ENCODE data around the gene SHOX. TPM values are rescaled to one million over a fixed set of nuclear protein-coding genes. Genes with fewer than 3 reads are reported as not detected.

The SHOX gene
- total RNA-seq, 4 donors from 2014 or later: not detected

DNA sequence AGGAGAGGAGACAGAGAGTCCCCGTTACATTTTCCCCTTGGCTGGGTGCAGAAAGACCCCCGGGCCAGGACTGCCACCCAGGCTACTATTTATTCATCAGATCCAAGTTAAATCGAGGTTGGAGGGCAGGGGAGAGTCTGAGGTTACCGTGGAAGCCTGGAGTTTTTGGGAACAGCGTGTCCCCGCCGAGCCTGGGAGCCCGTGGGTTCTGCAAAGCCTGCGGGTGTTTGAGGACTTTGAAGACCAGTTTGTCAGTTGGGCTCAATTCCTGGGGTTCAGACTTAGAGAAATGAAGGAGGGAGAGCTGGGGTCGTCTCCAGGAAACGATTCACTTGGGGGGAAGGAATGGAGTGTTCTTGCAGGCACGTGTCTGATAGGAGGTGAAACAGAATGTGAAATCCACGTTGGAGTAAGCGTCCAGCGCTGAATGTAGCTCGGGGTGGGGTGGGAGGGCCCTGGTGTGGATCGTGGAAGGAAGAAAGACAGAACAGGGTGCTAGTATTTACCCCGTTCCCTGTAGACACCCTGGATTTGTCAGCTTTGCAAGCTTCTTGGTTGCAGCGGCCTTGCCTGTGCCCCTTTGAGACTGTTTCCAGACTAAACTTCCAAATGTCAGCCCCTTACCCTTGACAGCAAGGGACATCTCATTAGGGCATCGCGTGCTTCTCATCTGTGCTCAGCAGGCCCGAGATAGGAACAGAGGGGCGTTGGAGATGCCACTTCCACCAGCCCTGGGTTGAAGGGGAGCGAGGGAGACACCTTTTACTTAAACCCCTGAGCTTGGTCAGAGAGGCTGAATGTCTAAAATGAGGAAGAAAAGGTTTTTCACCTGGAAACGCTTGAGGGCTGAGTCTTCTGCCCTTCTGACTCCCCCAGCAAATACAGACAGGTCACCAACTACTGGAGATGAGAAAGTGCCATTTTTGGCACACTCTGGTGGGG lies 2.7 kb downstream of the SHOX start:
- no peak for DNase-seq
- Histone ChIP-seq H3K27me3 (no peaks in the 10 kb centered on the region), H3K36me3 (no peaks in the 10 kb centered on the region), H3K27ac (no peak overlapping the region), H3K9me3 (no peaks in the 10 kb centered on the region), H3K4me3 (replicated peaks in 1 of 3) (no peak overlapping the region), H3K4me1 (no peaks in the 10 kb centered on the region)
- intact Hi-C loops (cut with DNase I): no loop called here
- TF ChIP-seq POLR2A (IDR thresholded peaks at IDR 0.05): no peak
- TF ChIP-seq, protein P1, sequence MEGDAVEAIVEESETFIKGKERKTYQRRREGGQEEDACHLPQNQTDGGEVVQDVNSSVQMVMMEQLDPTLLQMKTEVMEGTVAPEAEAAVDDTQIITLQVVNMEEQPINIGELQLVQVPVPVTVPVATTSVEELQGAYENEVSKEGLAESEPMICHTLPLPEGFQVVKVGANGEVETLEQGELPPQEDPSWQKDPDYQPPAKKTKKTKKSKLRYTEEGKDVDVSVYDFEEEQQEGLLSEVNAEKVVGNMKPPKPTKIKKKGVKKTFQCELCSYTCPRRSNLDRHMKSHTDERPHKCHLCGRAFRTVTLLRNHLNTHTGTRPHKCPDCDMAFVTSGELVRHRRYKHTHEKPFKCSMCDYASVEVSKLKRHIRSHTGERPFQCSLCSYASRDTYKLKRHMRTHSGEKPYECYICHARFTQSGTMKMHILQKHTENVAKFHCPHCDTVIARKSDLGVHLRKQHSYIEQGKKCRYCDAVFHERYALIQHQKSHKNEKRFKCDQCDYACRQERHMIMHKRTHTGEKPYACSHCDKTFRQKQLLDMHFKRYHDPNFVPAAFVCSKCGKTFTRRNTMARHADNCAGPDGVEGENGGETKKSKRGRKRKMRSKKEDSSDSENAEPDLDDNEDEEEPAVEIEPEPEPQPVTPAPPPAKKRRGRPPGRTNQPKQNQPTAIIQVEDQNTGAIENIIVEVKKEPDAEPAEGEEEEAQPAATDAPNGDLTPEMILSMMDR (IDR thresholded peaks at IDR 0.05): no peak
- WGBS, 2 donors: 1 to 3% methylated on average over 25 of the region's 25 CpGs

DNA sequence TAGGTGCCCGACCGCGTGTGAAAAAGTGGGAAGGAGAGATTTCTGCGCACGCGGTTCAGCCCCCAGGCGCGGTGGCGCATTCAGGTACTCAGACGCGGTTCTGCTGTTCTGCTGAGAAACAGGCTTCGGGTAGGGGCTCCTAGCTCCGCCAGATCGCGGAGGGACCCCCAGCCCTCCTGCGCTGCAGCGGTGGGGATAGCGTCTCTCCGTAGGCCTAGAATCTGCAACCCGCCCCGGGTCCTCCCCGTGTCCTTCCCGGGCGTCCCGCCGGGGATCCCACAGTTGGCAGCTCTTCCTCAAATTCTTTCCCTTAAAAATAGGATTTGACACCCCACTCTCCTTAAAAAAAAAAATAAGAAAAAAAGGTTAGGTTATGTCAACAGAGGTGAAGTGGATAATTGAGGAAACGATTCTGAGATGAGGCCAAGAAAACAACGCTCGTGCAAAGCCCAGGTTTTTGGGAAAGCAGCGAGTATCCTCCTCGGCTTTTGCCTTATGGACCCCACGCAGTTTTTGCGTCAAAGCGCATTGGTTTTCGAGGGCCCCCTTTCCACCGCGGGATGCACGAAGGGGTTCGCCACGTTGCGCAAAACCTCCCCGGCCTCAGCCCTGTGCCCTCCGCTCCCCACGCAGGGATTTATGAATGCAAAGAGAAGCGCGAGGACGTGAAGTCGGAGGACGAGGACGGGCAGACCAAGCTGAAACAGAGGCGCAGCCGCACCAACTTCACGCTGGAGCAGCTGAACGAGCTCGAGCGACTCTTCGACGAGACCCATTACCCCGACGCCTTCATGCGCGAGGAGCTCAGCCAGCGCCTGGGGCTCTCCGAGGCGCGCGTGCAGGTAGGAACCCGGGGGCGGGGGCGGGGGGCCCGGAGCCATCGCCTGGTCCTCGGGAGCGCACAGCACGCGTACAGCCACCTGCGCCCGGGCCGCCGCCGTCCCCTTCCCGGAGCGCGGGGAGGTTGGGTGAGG lies 3.7 kb downstream of the SHOX start:
- no peak overlapping the region for H3K27ac ChIP-seq
- TF ChIP-seq, protein P1 (IDR thresholded peaks at IDR 0.05): no peak
- no peak for TF ChIP-seq POLR2A (IDR thresholded peaks at IDR 0.05)
- no peak for DNase-seq
- H3K9me3 ChIP-seq: no peaks in the 10 kb centered on the region
- H3K36me3 ChIP-seq: no peaks in the 10 kb centered on the region
- H3K4me1 ChIP-seq: no peaks in the 10 kb centered on the region
- H3K27me3 ChIP-seq: no peaks in the 10 kb centered on the region
- H3K4me3 ChIP-seq (replicated peaks in 1 of 3): no peak overlapping the region
- WGBS, 2 donors: 1 to 2% methylated on average over 43 to 55 of the region's 84 CpGs
- intact Hi-C loops (cut with DNase I): no loop called here

DNA sequence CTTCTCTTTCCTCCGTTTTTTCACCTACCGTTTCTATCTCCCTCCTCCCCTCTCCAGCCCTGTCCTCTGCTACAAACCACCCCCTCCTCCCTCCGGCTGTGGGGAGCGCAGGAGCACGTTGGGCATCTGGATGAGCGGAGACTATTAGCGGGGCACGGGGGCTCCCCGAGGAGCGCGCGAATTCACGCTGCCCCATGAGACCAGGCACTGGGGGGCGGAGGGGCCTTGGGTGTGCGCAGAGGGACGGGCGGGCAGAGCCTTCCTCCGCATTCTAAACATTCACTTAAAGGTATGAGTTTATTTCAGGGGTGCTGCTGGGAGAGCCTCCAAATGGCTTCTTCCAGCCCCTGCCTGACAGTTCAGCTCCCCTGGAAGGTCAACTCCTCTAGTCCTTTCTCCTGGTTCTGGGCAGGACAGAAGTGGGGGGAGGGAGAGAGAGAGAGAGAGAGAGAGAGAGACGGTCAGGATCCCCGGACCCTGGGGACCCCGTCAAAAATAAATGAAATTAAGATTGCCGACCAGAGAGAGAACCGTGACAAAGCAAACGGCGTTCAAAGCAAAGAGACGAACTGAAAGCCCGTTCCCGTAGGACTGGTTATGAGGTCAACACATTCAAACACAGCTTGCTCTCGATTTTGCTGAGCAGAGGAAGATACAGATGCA lies 5.0 kb downstream of the SHOX start:
- no peaks in the 10 kb centered on the region for H3K36me3 ChIP-seq
- no peaks in the 10 kb centered on the region for H3K9me3 ChIP-seq
- no peaks in the 10 kb centered on the region for H3K27me3 ChIP-seq
- intact Hi-C loops (cut with DNase I): no loop called here
- no peak for DNase-seq
- H3K4me1 ChIP-seq: no peaks in the 10 kb centered on the region
- TF ChIP-seq, protein P1 (IDR thresholded peaks at IDR 0.05): no peak
- TF ChIP-seq POLR2A (IDR thresholded peaks at IDR 0.05): no peak
- H3K4me3 ChIP-seq (replicated peaks in 1 of 3): no peak overlapping the region
- 1 to 4% methylated on average over 29 of the region's 29 CpGs for WGBS, 2 donors
- no peak overlapping the region for H3K27ac ChIP-seq

DNA sequence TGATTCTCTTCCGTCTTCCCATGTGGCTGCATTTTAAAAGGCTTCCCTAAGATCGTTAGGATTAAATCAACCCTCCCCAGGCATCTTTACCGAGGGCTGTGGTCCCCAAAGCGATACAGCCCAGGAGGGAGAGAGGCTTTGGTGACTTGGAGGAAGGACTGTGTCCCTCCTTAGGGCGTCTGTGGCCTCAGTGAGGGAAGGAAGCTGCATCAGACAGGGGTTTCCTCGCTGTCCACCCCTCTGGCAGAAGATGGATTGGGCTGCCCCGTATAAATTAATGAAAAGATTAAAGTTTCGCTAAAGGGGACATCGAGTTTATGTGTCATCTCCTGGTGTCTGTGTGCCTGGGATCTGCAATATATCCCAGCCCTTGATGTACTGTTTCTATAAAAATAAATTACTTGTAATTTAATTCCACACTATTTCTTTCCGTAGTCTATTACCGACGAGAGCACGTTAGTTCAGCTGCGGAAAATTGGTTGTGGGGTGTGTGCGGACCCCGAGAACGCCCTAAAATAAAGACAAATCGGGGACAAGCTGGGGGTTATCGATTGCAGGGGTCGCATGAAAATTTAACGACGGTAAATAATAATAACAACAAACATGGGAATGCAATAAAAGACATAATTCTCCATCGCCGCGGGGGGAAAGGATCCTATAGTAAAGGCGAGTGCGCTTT lies 6.5 kb downstream of the SHOX start:
- TF ChIP-seq, protein P1 (IDR thresholded peaks at IDR 0.05): no peak
- no peak for TF ChIP-seq POLR2A (IDR thresholded peaks at IDR 0.05)
- Histone ChIP-seq H3K4me3 (replicated peaks in 1 of 3) (no peak overlapping the region), H3K27ac (no peak overlapping the region), H3K27me3 (no peaks in the 10 kb centered on the region), H3K9me3 (no peaks in the 10 kb centered on the region), H3K4me1 (no peaks in the 10 kb centered on the region), H3K36me3 (no peaks in the 10 kb centered on the region)
- intact Hi-C loops (cut with DNase I): no loop called here
- WGBS, 2 donors: 3% methylated on average over 27 of the region's 27 CpGs
- DNase-seq: no peak

All from thyroid gland (tissue), 4 donors.